CD4-positive, alpha-beta T cell (primary cell): ENCODE data around the gene IGFBPL1. TPM values are rescaled to one million over a fixed set of nuclear protein-coding genes. Genes with fewer than 3 reads are reported as not detected.

Experiments
- ATAC-seq: fragments of 200-7000 bp; cut with Tn5 transposase; one replicate; pipeline ENCODE4 v1.10.0; 2022; ENCODE audit warnings: mild to moderate bottlenecking; ENCODE audit not compliant: poor library complexity
- CTCF ChIA-PET: fragments of 350-600 bp; sonication (Branson Sonifier 250); formaldehyde crosslinking; loops from one replicate; lab custom pipeline; 2021; ENCODE audit warnings: antibody characterized with exemption, inconsistent platforms; lab: Charles Lee
- POLR2A ChIA-PET: fragments of 350-600 bp; sonication (Branson Sonifier 250); formaldehyde crosslinking; loops from one replicate; lab custom pipeline; 2021; ENCODE audit warnings: antibody characterized with exemption, inconsistent platforms; lab: Charles Lee
- DNase-seq, 14 experiments: peaks; one replicate each; pipeline ENCODE4 v3.0.0-alpha.2; 2013 to 2020; ENCODE audit warnings: mixed read lengths in 2 of 14
- H3K27ac ChIP-seq, 2 donors: one replicate each; pipeline versions ENCODE4 v1.5.1 to v1.7.0; 2013; ENCODE audit warnings: low read length in 2 of 2, low read depth in 1 of 2, mild to moderate bottlenecking in 1 of 2
- H3K27me3 ChIP-seq, 2 experiments: 1 replicate in 1 of 2; 2 replicates in 1 of 2; pipeline versions ENCODE4 v1.6.1 to v1.7.0; 2013; ENCODE audit warnings: low read length in 2 of 2, control low read depth in 1 of 2, mild to moderate bottlenecking in 1 of 2, moderate library complexity in 1 of 2; ENCODE audit not compliant: insufficient read depth in 2 of 2, control insufficient read depth in 1 of 2
- H3K36me3 ChIP-seq: one replicate; pipeline ENCODE4 v1.6.1; 2013; ENCODE audit warnings: low read length, control low read depth; ENCODE audit not compliant: insufficient read depth
- H3K4me1 ChIP-seq: one replicate; pipeline ENCODE4 v1.6.1; 2013; ENCODE audit warnings: low read length, control low read depth; ENCODE audit not compliant: insufficient read depth
- H3K4me3 ChIP-seq: one replicate; pipeline ENCODE4 v1.5.1; 2013; ENCODE audit warnings: mild to moderate bottlenecking, low read length, moderate library complexity
- H3K9me3 ChIP-seq, 2 experiments: 1 replicate in 1 of 2; 2 replicates in 1 of 2; pipeline versions ENCODE4 v1.6.1 to v1.7.0; 2013; ENCODE audit warnings: low read length in 2 of 2, mild to moderate bottlenecking in 2 of 2, control low read depth in 1 of 2, moderate library complexity in 1 of 2; ENCODE audit not compliant: control insufficient read depth in 1 of 2, insufficient read depth in 1 of 2
- H3K27ac Mint-ChIP-seq: one replicate; pipeline ENCODE4 v1.8.0; 2020; ENCODE audit warnings: mixed read lengths
- H3K27me3 Mint-ChIP-seq: one replicate; pipeline ENCODE4 v1.8.0; 2021; ENCODE audit warnings: mixed read lengths
- H3K36me3 Mint-ChIP-seq: one replicate; pipeline ENCODE4 v1.8.0; 2021; ENCODE audit warnings: low read depth, mixed read lengths
- H3K4me1 Mint-ChIP-seq: one replicate; pipeline ENCODE4 v1.8.0; 2021; ENCODE audit warnings: low read depth, mixed read lengths
- H3K4me3 Mint-ChIP-seq: one replicate; pipeline ENCODE4 v1.8.0; 2020; ENCODE audit warnings: mild to moderate bottlenecking, mixed read lengths
- H3K9me3 Mint-ChIP-seq: one replicate; pipeline ENCODE4 v1.8.0; 2020; ENCODE audit warnings: mixed read lengths
- CTCF ChIP-seq: fragments of 200-600 bp; IDR thresholded peaks from one replicate; pipeline ENCODE4 v1.8.0; 2022; ENCODE audit warnings: antibody characterized with exemption, mild to moderate bottlenecking
- intact Hi-C, 2 experiments: fragments of 100-400 bp; cut with DNase I in 1 of 2; cut with micrococcal nuclease in 1 of 2; formaldehyde crosslinking; loops; one replicate each; pipeline versions ENCODE4 v1.15.1 to v1.9.0; 2023 to 2025; cut with DNase I, micrococcal nuclease
- total RNA-seq, 174 experiments: library from RNA in 2 of 174; stranded (reverse) in 2 of 174; gene quantifications; one replicate each; pipeline ENCODE4 v1.2.3 and lab custom pipeline; 2021 to 2026

IGFBPL1 gene
- total RNA-seq, 2 experiments from 2014 or later: not detected

- DNase-seq: no peak
- CTCF ChIA-PET: no interaction called here
- ATAC-seq: no peak
- H3K27ac ChIP-seq: no peak overlapping the region
- no peak overlapping the region for H3K4me3 Mint-ChIP-seq
- no peak overlapping the region for H3K4me3 ChIP-seq
- POLR2A ChIA-PET: no interaction called here
- TF ChIP-seq CTCF: no peak
- no peaks in the 10 kb centered on the region for H3K27me3 ChIP-seq
- H3K4me1 Mint-ChIP-seq: no peaks in the 10 kb centered on the region
- H3K9me3 Mint-ChIP-seq: no peaks in the 10 kb centered on the region
- H3K4me1 ChIP-seq: no peaks in the 10 kb centered on the region
- H3K36me3 Mint-ChIP-seq: no peaks in the 10 kb centered on the region
- peaks cover 3% of the 10 kb centered on the region for H3K27me3 Mint-ChIP-seq
- H3K27ac Mint-ChIP-seq: no peak overlapping the region
- intact Hi-C loops: no loop called here
- no peaks in the 10 kb centered on the region for H3K36me3 ChIP-seq
- H3K9me3 ChIP-seq: no peaks in the 10 kb centered on the region
Measured at GRCh38 chr9:38412751-38413150, 11.5 kb downstream of the IGFBPL1 start.

GRCh38 chr9:38408719-38409118 lies 15.5 kb downstream of the IGFBPL1 start:
- H3K9me3 Mint-ChIP-seq: no peaks in the 10 kb centered on the region
- no peaks in the 10 kb centered on the region for H3K36me3 Mint-ChIP-seq
- TF ChIP-seq CTCF: no peak
- H3K27me3 ChIP-seq: peaks cover 0 to 2% of the 10 kb centered on the region in 2 experiments
- no peaks in the 10 kb centered on the region for H3K9me3 ChIP-seq
- peaks cover 24% of the 10 kb centered on the region for H3K27me3 Mint-ChIP-seq
- POLR2A ChIA-PET: no interaction called here
- no peak overlapping the region for H3K4me3 Mint-ChIP-seq
- no peaks in the 10 kb centered on the region for H3K36me3 ChIP-seq
- CTCF ChIA-PET: no interaction called here
- no peak overlapping the region for H3K27ac ChIP-seq
- DNase-seq: no peak
- H3K4me3 ChIP-seq: no peak overlapping the region
- H3K4me1 ChIP-seq: no peaks in the 10 kb centered on the region
- H3K27ac Mint-ChIP-seq: no peak overlapping the region
- ATAC-seq: no peak
- intact Hi-C loops: no loop called here
- no peaks in the 10 kb centered on the region for H3K4me1 Mint-ChIP-seq

DNA sequence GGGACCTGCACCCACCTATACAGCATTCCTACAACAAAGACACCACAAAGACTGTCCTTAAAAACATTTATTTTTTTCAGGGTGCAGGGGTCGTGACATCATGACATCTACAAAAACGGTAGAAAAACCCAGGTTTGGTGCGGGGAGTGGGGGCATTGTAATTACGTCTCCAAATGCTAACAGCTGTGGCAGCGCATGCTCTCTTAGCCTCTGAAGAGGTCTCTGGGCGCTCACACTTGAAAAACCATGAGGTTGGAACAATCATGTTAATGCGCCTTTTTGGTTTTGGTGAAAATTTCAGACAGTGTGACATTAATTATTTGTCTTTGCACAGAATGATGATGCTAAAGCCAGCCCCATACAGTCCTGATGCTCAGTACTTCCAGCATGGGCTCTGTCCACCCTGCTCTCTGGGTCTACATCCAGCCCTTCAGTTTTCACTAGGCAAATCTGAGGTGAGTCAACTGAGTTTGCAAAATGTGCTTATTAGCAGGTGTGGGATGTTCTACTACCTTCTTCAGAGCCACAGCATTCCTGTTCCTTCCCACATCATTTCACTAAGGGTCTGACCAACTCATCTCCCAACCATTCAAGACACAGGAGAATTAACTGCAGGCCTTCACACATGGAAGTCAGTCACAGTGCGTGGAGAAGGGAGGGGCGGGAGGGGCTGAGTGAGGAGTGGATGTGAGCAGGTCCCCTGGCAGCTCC lies 17.6 kb downstream of the IGFBPL1 start:
- H3K9me3 ChIP-seq: no peaks in the 10 kb centered on the region

More for the DNA sequence above, 17.6 kb downstream of the IGFBPL1 start:
- peaks cover 0 to 2% of the 10 kb centered on the region in 2 experiments for H3K27me3 ChIP-seq
- H3K36me3 ChIP-seq: no peaks in the 10 kb centered on the region
- no peak overlapping the region for H3K27ac ChIP-seq
- no peak overlapping the region for H3K4me3 ChIP-seq
- intact Hi-C loops: no loop called here
- no peaks in the 10 kb centered on the region for H3K4me1 ChIP-seq
- Mint-ChIP-seq H3K4me1 (no peaks in the 10 kb centered on the region), H3K36me3 (no peaks in the 10 kb centered on the region), H3K27ac (no peak overlapping the region), H3K27me3 (peaks cover 37% of the 10 kb centered on the region), H3K4me3 (no peak overlapping the region), H3K9me3 (no peaks in the 10 kb centered on the region)
- POLR2A ChIA-PET: no interaction called here
- no peak for TF ChIP-seq CTCF
- no peak for DNase-seq
- ATAC-seq: no peak
- CTCF ChIA-PET: no interaction called here
